IMR-90 (cell line): ENCODE data around the gene CAPN2. TPM values are rescaled to one million over a fixed set of nuclear protein-coding genes. Genes with fewer than 3 reads are reported as not detected.

Experiments used
- ATAC-seq: fragments of 200-7000 bp; cut with Tn5 transposase; 2 replicates; pipeline ENCODE4 v1.9.1; 2020; ENCODE audit warnings: low read depth, mild to moderate bottlenecking, moderate library complexity
- BruUV-seq: library from RNA; stranded (reverse); fragments of 400-500 nt; replicated peaks from 2 replicates; lab custom pipeline; 2021; lab: Mats Ljungman, UMichigan
- CTCF ChIA-PET: fragments of 300-600 bp; formaldehyde crosslinking; extraction: SDS; loops from one replicate; lab custom pipeline; 2021; ENCODE audit warnings: antibody characterized with exemption; lab: Yijun Ruan, JAX
- POLR2A ChIA-PET: fragments of 300-600 bp; sonication (Branson Sonifier 250); formaldehyde crosslinking; loops from one replicate; lab custom pipeline; 2022; ENCODE audit warnings: antibody characterized with exemption; ENCODE audit not compliant: unreplicated experiment; lab: Charles Lee
- DNase-seq: peaks from one replicate; pipeline ENCODE4 v3.0.0; 2013
- H2AFZ ChIP-seq: replicated peaks from 2 replicates; pipeline ENCODE3; 2013; ENCODE audit warnings: low read length, mild to moderate bottlenecking; ENCODE audit not compliant: poor library complexity
- H2AK5ac ChIP-seq: 2 replicates; pipeline ENCODE4 v1.6.1; 2013; ENCODE audit warnings: low read depth, low read length, inconsistent platforms
- H2AK9ac ChIP-seq: replicated peaks from 2 replicates; pipeline ENCODE3; 2013; ENCODE audit warnings: mild to moderate bottlenecking, low read depth, low read length, moderate library complexity; ENCODE audit not compliant: poor library complexity
- H2BK120ac ChIP-seq: 2 replicates; pipeline ENCODE4 v1.6.1; 2013; ENCODE audit warnings: low read depth, low read length, inconsistent platforms
- H2BK15ac ChIP-seq: 3 replicates; pipeline ENCODE4 v1.6.1; 2013; ENCODE audit warnings: low read depth, low read length, inconsistent platforms
- H2BK20ac ChIP-seq: 2 replicates; pipeline ENCODE4 v1.6.1; 2013; ENCODE audit warnings: low read depth, mild to moderate bottlenecking, inconsistent platforms, low read length, moderate library complexity
- H2BK5ac ChIP-seq: 2 replicates; pipeline ENCODE4 v1.6.1; 2013; ENCODE audit warnings: mild to moderate bottlenecking, low read depth, low read length, inconsistent platforms; ENCODE audit not compliant: poor library complexity, severe bottlenecking
- H3K14ac ChIP-seq: replicated peaks from 2 replicates; pipeline ENCODE4 v1.6.1; 2013; ENCODE audit warnings: low read depth, low read length, inconsistent platforms
- H3K18ac ChIP-seq: 2 replicates; pipeline ENCODE4 v1.6.1; 2013; ENCODE audit warnings: low read depth, low read length, control low read depth
- H3K23ac ChIP-seq: 2 replicates; pipeline ENCODE4 v1.6.1; 2013; ENCODE audit warnings: low read depth, low read length, inconsistent platforms
- H3K27ac ChIP-seq: 2 replicates; pipeline ENCODE4 v1.5.1; 2013; ENCODE audit warnings: mild to moderate bottlenecking, control low read depth, low read length; ENCODE audit not compliant: insufficient read depth
- H3K27me3 ChIP-seq: 2 replicates; pipeline ENCODE4 v1.6.1; 2013; ENCODE audit warnings: low read length; ENCODE audit not compliant: control insufficient read depth, insufficient read depth
- H3K36me3 ChIP-seq: 2 replicates; pipeline ENCODE4 v1.6.1; 2013; ENCODE audit warnings: low read length, mixed read lengths; ENCODE audit not compliant: control insufficient read depth, insufficient read depth
- H3K4ac ChIP-seq: 2 replicates; pipeline ENCODE4 v1.6.1; 2013; ENCODE audit warnings: low read depth, low read length, inconsistent platforms
- H3K4me1 ChIP-seq: 2 replicates; pipeline ENCODE4 v1.6.1; 2013; ENCODE audit warnings: low read length, mixed read lengths; ENCODE audit not compliant: control insufficient read depth, insufficient read depth
- H3K4me2 ChIP-seq: 2 replicates; pipeline ENCODE4 v1.6.1; 2013; ENCODE audit warnings: low read depth, mild to moderate bottlenecking, control low read depth, low read length, moderate library complexity
- H3K4me3 ChIP-seq: 2 replicates; pipeline ENCODE4 v1.5.1; 2013; ENCODE audit warnings: low read depth, mild to moderate bottlenecking, control low read depth, low read length, moderate library complexity; ENCODE audit not compliant: insufficient read depth
- H3K56ac ChIP-seq: 2 replicates; pipeline ENCODE4 v1.6.1; 2013; ENCODE audit warnings: low read length, inconsistent platforms; ENCODE audit not compliant: insufficient read depth; ENCODE audit errors: extremely low read depth
- H3K79me1 ChIP-seq, 2 experiments: 2 replicates each; pipeline ENCODE4 v1.6.1; 2013; ENCODE audit warnings: low read length in 2 of 2, inconsistent platforms in 1 of 2, low read depth in 1 of 2
- H3K9ac ChIP-seq: 2 replicates; pipeline ENCODE4 v1.6.1; 2013; ENCODE audit warnings: low read depth, low read length, control low read depth
- H3K9me1 ChIP-seq: 2 replicates; pipeline ENCODE4 v1.6.1; 2013; ENCODE audit warnings: low read length, inconsistent platforms; ENCODE audit not compliant: insufficient read depth
- H3K9me3 ChIP-seq: 2 replicates; pipeline ENCODE4 v1.6.1; 2013; ENCODE audit warnings: low read length; ENCODE audit not compliant: control insufficient read depth, insufficient read depth
- H4K20me1 ChIP-seq: 2 replicates; pipeline ENCODE4 v1.6.1; 2013; ENCODE audit warnings: low read length, inconsistent platforms; ENCODE audit not compliant: insufficient read depth
- H4K5ac ChIP-seq: 2 replicates; pipeline ENCODE4 v1.6.1; 2013; ENCODE audit warnings: mild to moderate bottlenecking, low read depth, low read length, control low read depth
- H4K8ac ChIP-seq, 2 experiments: 2 replicates each; pipeline ENCODE4 v1.6.1; 2013; ENCODE audit warnings: low read depth in 2 of 2, low read length in 2 of 2, control low read depth in 1 of 2, inconsistent platforms in 1 of 2
- H4K91ac ChIP-seq: 2 replicates; pipeline ENCODE4 v1.6.1; 2013; ENCODE audit warnings: low read depth, low read length, inconsistent platforms; ENCODE audit not compliant: insufficient read depth
- CEBPB ChIP-seq: IDR thresholded peaks from 2 replicates; pipeline ENCODE4 v1.6.1; 2012; ENCODE audit warnings: low read depth, low read length, improper control_type of control experiment
- MAFK ChIP-seq: IDR thresholded peaks from 2 replicates; pipeline ENCODE4 v1.6.1; 2012; ENCODE audit warnings: low read depth, low read length, improper control_type of control experiment
- MAZ ChIP-seq: IDR thresholded peaks from 2 replicates; pipeline ENCODE4 v1.6.1; 2012; ENCODE audit warnings: low read depth, mild to moderate bottlenecking, low read length, improper control_type of control experiment, moderate library complexity, borderline replicate concordance
- USF2 ChIP-seq: fragments of 150-350 bp; IDR thresholded peaks from 2 replicates; pipeline ENCODE4 v1.6.1; 2017; ENCODE audit warnings: mild to moderate bottlenecking, antibody characterized with exemption, low read length, low read depth
- WGBS, 2 experiments: methylation state at CpG; one replicate each; pipeline versions ENCODE4 v1.1.5 to v1.1.7; 2013; ENCODE audit warnings: missing lambda C conversion rate in 2 of 2; ENCODE audit not compliant: insufficient read length in 1 of 2; ENCODE audit errors: extremely low coverage in 2 of 2; 5-methylcytosine and 5-hydroxymethylcytosine counted together
- dilution Hi-C: fragments of 300-500 bp; cut with HindIII; formaldehyde crosslinking; loops from one replicate; pipeline ENCODE4 v1.14.3; 2018; ENCODE audit warnings: low sequenced_read_pairs; ENCODE audit not compliant: unreplicated experiment
- in situ Hi-C: fragments of 300-500 bp; cut with MboI; formaldehyde crosslinking; loops from 3 replicates; pipeline ENCODE4 v1.14.3; 2019; ENCODE audit warnings: low sequenced_read_pairs, inconsistent platforms, mixed read lengths
- intact Hi-C: fragments of 100-400 bp; cut with micrococcal nuclease; formaldehyde crosslinking; loops from 2 replicates; pipeline ENCODE4 v1.10.0; 2022
- polyA plus RNA-seq, 3 experiments: library from polyadenylated mRNA; depleted of rRNA; stranded (reverse); fragments of >200 nt; gene quantifications; 2 replicates each; pipeline ENCODE4 v1.2.3, GENCODE V29; 2012; ENCODE audit warnings: low replicate concordance in 1 of 3
- total RNA-seq: library from RNA; depleted of rRNA; stranded (reverse); fragments of >200 nt; gene quantifications from 2 replicates; pipeline ENCODE4 v1.2.3, GENCODE V29; 2012

Gene CAPN2
- total and polyA plus RNA-seq, 2 of the 4 experiments (the other 2 are of a cell fraction): 339 to 430 TPM

- in situ Hi-C loops (no loop called here), intact Hi-C loops (no loop called here), dilution Hi-C loops (no loop called here)
- H3K4me3 ChIP-seq: no peak overlapping the region
- H2AK5ac ChIP-seq: no peak overlapping the region
- no peak overlapping the region for H2AFZ ChIP-seq
- H3K56ac ChIP-seq: no peak overlapping the region
- H3K79me1 ChIP-seq: peaks cover 36 to 76% of the 10 kb centered on the region in 2 experiments
- H3K4me1 ChIP-seq: peaks cover 7% of the 10 kb centered on the region
- ATAC-seq (no peak), DNase-seq (no peak)
- H3K18ac ChIP-seq: no peak overlapping the region
- no peak overlapping the region for H2BK20ac ChIP-seq
- peak overlapping the region; percentile 51 for H2AK9ac ChIP-seq
- no peak overlapping the region for H4K8ac ChIP-seq
- H2BK15ac ChIP-seq: no peak overlapping the region
- no peak overlapping the region for H3K4ac ChIP-seq
- H4K91ac ChIP-seq: no peak overlapping the region
- no peak overlapping the region for H3K9ac ChIP-seq
- H3K27ac ChIP-seq: no peak overlapping the region
- no peak overlapping the region for H2BK120ac ChIP-seq
- no peak for TF ChIP-seq USF2
- TF ChIP-seq CEBPB: no peak
- TF ChIP-seq MAZ: no peak
- no peak for TF ChIP-seq MAFK
- H2BK5ac ChIP-seq: no peak overlapping the region
- no peak overlapping the region for H4K5ac ChIP-seq
- ChIA-PET POLR2A (no interaction called here), CTCF (no interaction called here)
- no TSS peak for BruUV-seq
- WGBS, 2 experiments: 95% methylated on average over 13 of the region's 20 CpGs; no CpG with 5 or more reads in 1 of the 2 experiments
- H3K9me1 ChIP-seq: peaks cover 17% of the 10 kb centered on the region
- peaks cover 86% of the 10 kb centered on the region for H3K36me3 ChIP-seq
- no peak overlapping the region for H3K4me2 ChIP-seq
- no peaks in the 10 kb centered on the region for H4K20me1 ChIP-seq
- no peaks in the 10 kb centered on the region for H3K27me3 ChIP-seq
- H3K14ac ChIP-seq: no peak overlapping the region
- no peaks in the 10 kb centered on the region for H3K9me3 ChIP-seq
- H3K23ac ChIP-seq: no peak overlapping the region
Measured at GRCh38 chr1:223756806-223757700, 44.7 kb downstream of the CAPN2 start.
